Ishikawa (cell line): ENCODE measurements around the gene AFF2.

Experiments used
- CEBPB ChIP-seq: IDR thresholded peaks from 2 replicates; pipeline ENCODE4 v1.6.1; 2012
- CREB1 ChIP-seq: IDR thresholded peaks from 2 replicates; pipeline ENCODE4 v1.6.1; 2012; ENCODE audit warnings: low read depth
- EGR1 ChIP-seq: IDR thresholded peaks from 2 replicates; pipeline ENCODE4 v1.6.1; 2012
- EP300 ChIP-seq: IDR thresholded peaks from 2 replicates; pipeline ENCODE4 v1.6.1; 2012; ENCODE audit warnings: borderline replicate concordance
- FOXM1 ChIP-seq: IDR thresholded peaks from 2 replicates; pipeline ENCODE4 v1.6.1; 2012; ENCODE audit warnings: low read depth, borderline replicate concordance
- MAX ChIP-seq: IDR thresholded peaks from 2 replicates; pipeline ENCODE4 v1.6.1; 2012
- NFIC ChIP-seq: IDR thresholded peaks from 2 replicates; pipeline ENCODE4 v1.6.1; 2012
- RAD21 ChIP-seq: IDR thresholded peaks from 2 replicates; pipeline ENCODE4 v1.6.1; 2012; ENCODE audit warnings: low read depth
- REST ChIP-seq: IDR thresholded peaks from 2 replicates; pipeline ENCODE4 v1.6.1; 2012; ENCODE audit warnings: low read depth, mild to moderate bottlenecking
- TAF1 ChIP-seq: IDR thresholded peaks from 2 replicates; pipeline ENCODE4 v1.6.1; 2012; ENCODE audit warnings: low read depth, mild to moderate bottlenecking
- TCF12 ChIP-seq: IDR thresholded peaks from 2 replicates; pipeline ENCODE4 v1.6.1; 2012; ENCODE audit warnings: low read depth
- TEAD4 ChIP-seq: IDR thresholded peaks from 2 replicates; pipeline ENCODE4 v1.6.1; 2012
- YY1 ChIP-seq: IDR thresholded peaks from 2 replicates; pipeline ENCODE4 v1.6.1; 2012; ENCODE audit warnings: low read depth
- ZBTB7A ChIP-seq: IDR thresholded peaks from 2 replicates; pipeline ENCODE4 v1.6.1; 2012; ENCODE audit warnings: low read depth
- TF ChIP-seq, protein P1 (sequence below): IDR thresholded peaks from 2 replicates; pipeline ENCODE4 v1.6.1; 2012

AFF2 gene

DNA sequence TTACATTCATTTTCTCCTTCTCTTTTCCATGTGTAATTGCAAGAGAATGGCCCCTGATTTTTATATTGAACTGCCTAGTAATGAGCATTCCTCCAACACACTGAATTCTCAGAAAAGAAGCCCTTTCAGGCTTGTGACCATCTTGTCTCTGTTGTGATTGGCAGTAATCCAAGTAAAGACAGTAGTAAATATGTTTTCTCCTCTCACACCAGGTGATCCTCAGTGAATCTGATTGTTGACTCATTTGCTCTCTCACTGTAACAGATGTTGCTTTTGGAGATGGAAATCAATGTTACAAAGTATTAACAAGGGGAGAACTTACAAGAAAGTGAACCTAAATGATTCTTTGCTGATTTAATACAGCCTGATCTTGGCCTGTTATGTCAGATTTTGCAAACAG is 271.0 kb downstream of the AFF2 start:
- no peak for TF ChIP-seq NFIC
- TF ChIP-seq CREB1: no peak
- no peak for TF ChIP-seq TEAD4
- TF ChIP-seq TCF12: no peak
- no peak for TF ChIP-seq REST
- TF ChIP-seq YY1: no peak
- no peak for TF ChIP-seq RAD21
- TF ChIP-seq CEBPB: no peak
- no peak for TF ChIP-seq FOXM1
- no peak for TF ChIP-seq TAF1
- TF ChIP-seq ZBTB7A: no peak
- TF ChIP-seq EGR1: no peak
- TF ChIP-seq, protein P1, sequence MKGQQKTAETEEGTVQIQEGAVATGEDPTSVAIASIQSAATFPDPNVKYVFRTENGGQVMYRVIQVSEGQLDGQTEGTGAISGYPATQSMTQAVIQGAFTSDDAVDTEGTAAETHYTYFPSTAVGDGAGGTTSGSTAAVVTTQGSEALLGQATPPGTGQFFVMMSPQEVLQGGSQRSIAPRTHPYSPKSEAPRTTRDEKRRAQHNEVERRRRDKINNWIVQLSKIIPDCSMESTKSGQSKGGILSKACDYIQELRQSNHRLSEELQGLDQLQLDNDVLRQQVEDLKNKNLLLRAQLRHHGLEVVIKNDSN: no peak
- TF ChIP-seq MAX: no peak

DNA sequence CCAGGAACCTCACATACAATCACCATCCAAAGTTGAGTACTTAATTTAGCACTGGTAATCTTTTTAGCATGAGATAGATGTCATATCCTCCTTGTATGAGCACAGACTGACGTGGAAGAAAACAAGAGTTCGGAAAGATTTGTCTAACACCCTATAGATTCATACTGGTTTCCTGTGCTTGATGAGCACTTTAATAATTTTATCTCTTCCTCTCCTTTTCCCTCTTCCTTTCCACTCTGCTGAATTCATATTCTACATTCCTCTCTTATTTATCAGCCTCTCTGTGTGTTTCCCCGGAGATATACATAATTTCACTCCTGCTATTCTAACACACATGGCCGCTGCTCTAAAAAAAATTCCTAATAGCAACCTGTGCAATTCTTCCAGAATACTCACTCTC is 273.9 kb downstream of the AFF2 start:
- TF ChIP-seq, protein P1: no peak
- no peak for TF ChIP-seq CREB1
- no peak for TF ChIP-seq MAX
- TF ChIP-seq EP300: no peak
- TF ChIP-seq YY1: no peak
- TF ChIP-seq EGR1: no peak
- no peak for TF ChIP-seq TEAD4
- TF ChIP-seq TAF1: no peak
- no peak for TF ChIP-seq FOXM1
- no peak for TF ChIP-seq NFIC
- TF ChIP-seq CEBPB: no peak
- TF ChIP-seq RAD21: no peak
- no peak for TF ChIP-seq REST
- no peak for TF ChIP-seq ZBTB7A
- TF ChIP-seq TCF12: no peak

DNA sequence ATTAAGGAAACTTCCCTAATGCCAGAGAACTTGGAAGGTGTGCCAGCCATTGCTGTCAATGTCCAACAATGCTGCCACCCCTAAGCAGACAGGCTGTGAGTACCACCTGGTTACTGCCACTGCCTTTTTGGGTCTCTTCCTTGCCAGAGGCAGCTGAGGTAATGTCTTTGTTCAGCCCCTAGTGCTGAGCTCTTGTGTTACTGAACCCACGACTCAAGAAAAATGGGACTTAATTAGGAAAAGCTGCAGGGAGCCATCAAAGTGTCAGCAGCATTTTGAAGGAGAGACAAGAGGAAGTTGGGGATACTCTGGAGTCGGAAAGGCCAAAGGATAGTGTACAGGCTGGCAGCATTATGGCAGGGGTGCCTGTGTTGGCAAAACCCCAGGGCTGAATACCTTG is 283.7 kb downstream of the AFF2 start:
- no peak for TF ChIP-seq RAD21
- no peak for TF ChIP-seq CREB1
- TF ChIP-seq NFIC: no peak
- TF ChIP-seq REST: no peak
- TF ChIP-seq TCF12: no peak

- TF ChIP-seq MAX: no peak
- TF ChIP-seq EGR1: no peak
- no peak for TF ChIP-seq YY1
- TF ChIP-seq, protein P1: no peak
- TF ChIP-seq REST: no peak
- no peak for TF ChIP-seq TCF12
- no peak for TF ChIP-seq ZBTB7A
- no peak for TF ChIP-seq FOXM1
- TF ChIP-seq EP300: no peak
- no peak for TF ChIP-seq TEAD4
These were observed 284.4 kb downstream of the AFF2 start for GRCh38 chrX:148784856-148785255.
